ENCODE results near the gene OSBPL8. TPM values are rescaled to one million over a fixed set of nuclear protein-coding genes. Genes with fewer than 3 reads are reported as not detected.
A peak's percentile ranks its signal among the peaks of the same experiment; 100 is the strongest.

Gene OSBPL8
- total RNA-seq, 1 donor: 133 TPM

GRCh38 chr12:76568888-76569551 lies 9.4 kb upstream of the OSBPL8 start:
- no peak for DNase-seq (ENCODE audit: low read depth)
- TF ChIP-seq, protein P1, sequence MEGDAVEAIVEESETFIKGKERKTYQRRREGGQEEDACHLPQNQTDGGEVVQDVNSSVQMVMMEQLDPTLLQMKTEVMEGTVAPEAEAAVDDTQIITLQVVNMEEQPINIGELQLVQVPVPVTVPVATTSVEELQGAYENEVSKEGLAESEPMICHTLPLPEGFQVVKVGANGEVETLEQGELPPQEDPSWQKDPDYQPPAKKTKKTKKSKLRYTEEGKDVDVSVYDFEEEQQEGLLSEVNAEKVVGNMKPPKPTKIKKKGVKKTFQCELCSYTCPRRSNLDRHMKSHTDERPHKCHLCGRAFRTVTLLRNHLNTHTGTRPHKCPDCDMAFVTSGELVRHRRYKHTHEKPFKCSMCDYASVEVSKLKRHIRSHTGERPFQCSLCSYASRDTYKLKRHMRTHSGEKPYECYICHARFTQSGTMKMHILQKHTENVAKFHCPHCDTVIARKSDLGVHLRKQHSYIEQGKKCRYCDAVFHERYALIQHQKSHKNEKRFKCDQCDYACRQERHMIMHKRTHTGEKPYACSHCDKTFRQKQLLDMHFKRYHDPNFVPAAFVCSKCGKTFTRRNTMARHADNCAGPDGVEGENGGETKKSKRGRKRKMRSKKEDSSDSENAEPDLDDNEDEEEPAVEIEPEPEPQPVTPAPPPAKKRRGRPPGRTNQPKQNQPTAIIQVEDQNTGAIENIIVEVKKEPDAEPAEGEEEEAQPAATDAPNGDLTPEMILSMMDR (IDR thresholded peaks at IDR 0.05; ENCODE audit: insufficient read depth, low read length): no peak
- no peak overlapping the region for H3K4me3 ChIP-seq (ENCODE audit: low read depth, low read length)

DNA sequence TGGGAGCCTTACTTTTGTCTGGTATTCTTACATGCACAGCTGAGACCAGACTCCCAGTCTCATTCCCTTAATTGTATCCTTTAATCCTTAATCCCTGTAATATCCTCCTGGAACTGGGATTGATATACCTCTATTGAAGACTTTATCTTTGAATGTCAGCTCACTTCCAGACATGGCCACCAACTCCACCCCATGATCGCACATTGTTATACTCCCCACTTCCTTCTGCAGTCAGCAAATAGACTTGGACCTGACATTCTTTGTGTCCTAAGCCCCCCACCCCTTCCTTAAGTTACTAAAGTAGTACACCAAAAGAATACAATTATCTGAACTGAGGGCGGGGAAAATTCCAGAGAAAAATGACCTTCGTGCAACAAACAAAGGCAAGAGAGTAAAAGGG lies 8.6 kb upstream of the OSBPL8 start:
- DNase-seq (ENCODE audit: low read depth): no peak
- TF ChIP-seq, protein P1 (IDR thresholded peaks at IDR 0.05; ENCODE audit: insufficient read depth, low read length): no peak
- H3K4me3 ChIP-seq (ENCODE audit: low read depth, low read length): no peak overlapping the region

- no peak overlapping the region for H3K4me3 ChIP-seq (ENCODE audit: low read depth, low read length)
- TF ChIP-seq, protein P1 (IDR thresholded peaks at IDR 0.05; ENCODE audit: insufficient read depth, low read length): no peak
- DNase-seq (ENCODE audit: low read depth): no peak
Observed at GRCh38 chr12:76563061-76563460, 3.5 kb upstream of the OSBPL8 start.

- H3K4me3 ChIP-seq (ENCODE audit: low read depth, low read length): no peak overlapping the region
- TF ChIP-seq, protein P1 (IDR thresholded peaks at IDR 0.05; ENCODE audit: insufficient read depth, low read length): no peak
Observed at GRCh38 chr12:76562130-76562529, 2.6 kb upstream of the OSBPL8 start.

GRCh38 chr12:76560086-76560491 lies 518 bp upstream of the OSBPL8 start:
- TF ChIP-seq, protein P1 (IDR thresholded peaks at IDR 0.05; ENCODE audit: insufficient read depth, low read length): no peak
- H3K4me3 ChIP-seq (ENCODE audit: low read depth, low read length): peak overlapping the region; percentile 96
- no peak for DNase-seq (ENCODE audit: low read depth)

More at GRCh38 chr12:76562130-76562529, 2.6 kb upstream of the OSBPL8 start:
- DNase-seq (ENCODE audit: low read depth): no peak

- TF ChIP-seq, protein P1 (IDR thresholded peaks at IDR 0.05; ENCODE audit: insufficient read depth, low read length): no peak
- peak overlapping the region; percentile 96 for H3K4me3 ChIP-seq (ENCODE audit: low read depth, low read length)
- DNase-seq (ENCODE audit: low read depth): peak; percentile 33
Observed at GRCh38 chr12:76558684-76559399, 729 bp downstream of the OSBPL8 start.

Data from fibroblast of the aortic adventitia (primary cell).